H1 (cell line): Measurements from ENCODE around the gene RAB26. TPM values are rescaled to one million over a fixed set of nuclear protein-coding genes. Genes with fewer than 3 reads are reported as not detected.
A peak's percentile ranks its signal among the peaks of the same experiment; 100 is the strongest.
"Not testable (repeated sequence)": the region's sequence is repeated elsewhere in the genome, so short reads cannot be mapped to it uniquely, and the experiment has no call there.

Source experiments
- CTCF ChIA-PET: fragments of 300-600 bp; sonication (Branson Sonifier 250); formaldehyde crosslinking; loops from one replicate; lab custom pipeline; 2021; ENCODE audit not compliant: partially characterized antibody; lab: Charles Lee
- POLR2A ChIA-PET: fragments of 300-600 bp; sonication (Branson Sonifier 250); formaldehyde crosslinking; loops from one replicate; lab custom pipeline; 2021; ENCODE audit warnings: inconsistent platforms; ENCODE audit not compliant: partially characterized antibody; lab: Charles Lee
- DNase-seq, 2 experiments: peaks; one replicate each; pipeline versions ENCODE4 v3.0.0 to v3.0.0-alpha.2; 2010 to 2022; ENCODE audit warnings: low spot score in 2 of 2, low read depth in 1 of 2, mixed read lengths in 1 of 2
- FAIRE-seq: peaks from 2 replicates; lab custom pipeline; 2011; peaks lifted over from hg19 to GRCh38; lab: Jason Lieb, UNC
- H2AFZ ChIP-seq: 2 replicates; pipeline ENCODE4 v1.8.1; 2012; ENCODE audit warnings: low read length, inconsistent platforms
- H2AK5ac ChIP-seq: 2 replicates; pipeline ENCODE4 v1.6.1; 2013; ENCODE audit warnings: low read depth, low read length
- H2BK120ac ChIP-seq: replicated peaks from 2 replicates; pipeline ENCODE3; 2013; ENCODE audit warnings: low read depth, low read length, inconsistent platforms
- H2BK12ac ChIP-seq: 2 replicates; pipeline ENCODE4 v1.6.1; 2013; ENCODE audit warnings: low read depth, low read length
- H2BK15ac ChIP-seq: 2 replicates; pipeline ENCODE4 v1.6.1; 2013; ENCODE audit warnings: low read length
- H2BK20ac ChIP-seq: 2 replicates; pipeline ENCODE4 v1.6.1; 2013; ENCODE audit warnings: low read length
- H2BK5ac ChIP-seq: 2 replicates; pipeline ENCODE4 v1.6.1; 2013; ENCODE audit warnings: low read depth, low read length
- H3K14ac ChIP-seq: 2 replicates; pipeline ENCODE4 v1.6.1; 2013; ENCODE audit warnings: inconsistent platforms; ENCODE audit not compliant: insufficient read length
- H3K18ac ChIP-seq: 2 replicates; pipeline ENCODE4 v1.6.1; 2013; ENCODE audit warnings: low read length; ENCODE audit errors: extremely low read depth
- H3K23ac ChIP-seq: 2 replicates; pipeline ENCODE4 v1.6.1; 2013; ENCODE audit warnings: inconsistent platforms; ENCODE audit not compliant: insufficient read length
- H3K23me2 ChIP-seq: 2 replicates; pipeline ENCODE4 v1.6.1; 2013; ENCODE audit warnings: low read depth, low read length
- H3K27ac ChIP-seq: 2 replicates; pipeline ENCODE4 v1.6.1; 2011; ENCODE audit warnings: low read depth, low read length, inconsistent platforms
- H3K27me3 ChIP-seq, 4 experiments: replicated peaks in 1 of 4; 1 replicate in 1 of 4; 2 replicates in 3 of 4; pipeline versions ENCODE4 v1.6.1 to v1.8.1; 2011 to 2013; ENCODE audit warnings: low read length in 3 of 4, mild to moderate bottlenecking in 3 of 4, inconsistent platforms in 2 of 4, mixed read lengths in 2 of 4, moderate library complexity in 1 of 4; ENCODE audit not compliant: control insufficient read depth in 3 of 4, insufficient read depth in 3 of 4; ENCODE audit errors: extremely low read depth in 1 of 4
- H3K36me3 ChIP-seq, 4 experiments: 2 replicates each; pipeline versions ENCODE4 v1.6.1 to v1.8.1; 2011 to 2013; ENCODE audit warnings: mild to moderate bottlenecking in 4 of 4, low read length in 3 of 4, moderate library complexity in 2 of 4, control low read depth in 1 of 4, inconsistent platforms in 1 of 4; ENCODE audit not compliant: insufficient read depth in 4 of 4, control insufficient read depth in 2 of 4
- H3K4ac ChIP-seq: replicated peaks from 2 replicates; pipeline ENCODE3; 2013; ENCODE audit warnings: low read length, low read depth, mixed read lengths, inconsistent platforms; ENCODE audit not compliant: insufficient read length
- H3K4me1 ChIP-seq, 4 experiments: replicated peaks in 1 of 4; 1 replicate in 1 of 4; 2 replicates in 3 of 4; pipeline versions ENCODE4 v1.6.1 to v1.8.1; 2011 to 2013; ENCODE audit warnings: low read length in 3 of 4, inconsistent platforms in 2 of 4, mixed read lengths in 1 of 4; ENCODE audit not compliant: insufficient read depth in 4 of 4, control insufficient read depth in 3 of 4
- H3K4me2 ChIP-seq, 2 experiments: 2 replicates each; pipeline versions ENCODE4 v1.6.1 to v1.8.1; 2011 to 2013; ENCODE audit warnings: low read depth in 2 of 2, low read length in 2 of 2, control low read depth in 1 of 2, inconsistent platforms in 1 of 2, mild to moderate bottlenecking in 1 of 2; ENCODE audit not compliant: insufficient read depth in 1 of 2
- H3K4me3 ChIP-seq, 4 experiments: fragments of 200-600, 300-600 bp in 1 of 4; sonication (generic), shearing (Covaris generic), sonication (Bioruptor Twin) in 1 of 4; 2 replicates each; pipeline versions ENCODE4 v1.5.1 to v1.8.1; 2011 to 2016; ENCODE audit warnings: low read length in 4 of 4, low read depth in 3 of 4, control low read depth in 2 of 4, inconsistent platforms in 2 of 4, mild to moderate bottlenecking in 2 of 4, mixed read lengths in 1 of 4, moderate library complexity in 1 of 4; ENCODE audit not compliant: insufficient read depth in 2 of 4; ENCODE audit errors: extremely low read depth in 1 of 4
- H3K56ac ChIP-seq: replicated peaks from 2 replicates; pipeline ENCODE3; 2013; ENCODE audit warnings: low read depth, mild to moderate bottlenecking, mixed read lengths, low read length, inconsistent platforms; ENCODE audit not compliant: insufficient read length
- H3K79me1 ChIP-seq: 2 replicates; pipeline ENCODE4 v1.6.1; 2013; ENCODE audit warnings: low read depth, low read length, control low read depth
- H3K79me2 ChIP-seq, 2 experiments: 2 replicates each; pipeline versions ENCODE4 v1.6.1 to v1.8.1; 2012 to 2013; ENCODE audit warnings: low read length in 2 of 2, mild to moderate bottlenecking in 2 of 2, inconsistent platforms in 1 of 2; ENCODE audit not compliant: insufficient read depth in 2 of 2, control insufficient read depth in 1 of 2
- H3K9ac ChIP-seq, 4 experiments: replicated peaks in 1 of 4; 1 replicate in 1 of 4; 2 replicates in 3 of 4; pipeline versions ENCODE4 v1.6.1 to v1.8.1; 2011 to 2013; ENCODE audit warnings: low read depth in 3 of 4, low read length in 3 of 4, control low read depth in 2 of 4, mild to moderate bottlenecking in 2 of 4, moderate library complexity in 2 of 4, inconsistent platforms in 1 of 4; ENCODE audit errors: extremely low read depth in 1 of 4
- H3K9me3 ChIP-seq, 2 experiments: 2 replicates each; pipeline versions ENCODE4 v1.6.1 to v1.8.1; 2012 to 2013; ENCODE audit warnings: mild to moderate bottlenecking in 2 of 2, moderate library complexity in 2 of 2, control low read depth in 1 of 2, inconsistent platforms in 1 of 2, low read depth in 1 of 2, low read length in 1 of 2, mixed read lengths in 1 of 2; ENCODE audit not compliant: insufficient read depth in 2 of 2
- H4K20me1 ChIP-seq, 2 experiments: replicated peaks in 1 of 2; 2 replicates each; pipeline versions ENCODE3 to v1.8.1; 2011 to 2013; ENCODE audit warnings: inconsistent platforms in 2 of 2, low read length in 2 of 2, mild to moderate bottlenecking in 1 of 2; ENCODE audit not compliant: insufficient read depth in 2 of 2, control insufficient read depth in 1 of 2
- H4K5ac ChIP-seq: 2 replicates; pipeline ENCODE4 v1.6.1; 2013; ENCODE audit warnings: low read length, low read depth, mixed read lengths, inconsistent platforms; ENCODE audit not compliant: insufficient read length
- H4K8ac ChIP-seq: 2 replicates; pipeline ENCODE4 v1.8.0; 2013; ENCODE audit warnings: mild to moderate bottlenecking, moderate library complexity, low read length, inconsistent platforms; ENCODE audit not compliant: insufficient read depth; ENCODE audit errors: extremely low read depth
- H4K91ac ChIP-seq: replicated peaks from 2 replicates; pipeline ENCODE3; 2013; ENCODE audit warnings: low read length, mixed read lengths, inconsistent platforms; ENCODE audit not compliant: insufficient read length
- WGBS, 2 experiments: shearing (Covaris generic) in 1 of 2; methylation state at CpG; one replicate each; pipeline versions ENCODE4 v1.1.6 to v1.1.7; 2013 to 2015; ENCODE audit warnings: low lambda C conversion rate in 2 of 2, mixed read lengths in 2 of 2, inconsistent platforms in 1 of 2, low coverage in 1 of 2, missing lambda C conversion rate in 1 of 2; ENCODE audit not compliant: insufficient replicate concordance in 2 of 2, insufficient coverage in 1 of 2, insufficient read length in 1 of 2; ENCODE audit errors: extremely low coverage in 1 of 2, missing lambda C conversion rate in 1 of 2; 5-methylcytosine and 5-hydroxymethylcytosine counted together
- microRNA counts: library from miRNA; unstranded; fragments of <30 nt; microRNA quantifications from one replicate; lab custom pipeline; 2015
- microRNA-seq, 2 experiments: library from miRNA; unstranded; fragments of <30 nt; microRNA quantifications; one replicate each; pipeline versions ENCODE4 to v1.2.0, GENCODE V29; 2016 to 2020; ENCODE audit warnings: borderline microRNAs expressed in 2 of 2, borderline number of aligned reads in 2 of 2, borderline replicate concordance in 1 of 2
- polyA plus RNA-seq, 7 experiments: library from polyadenylated mRNA; depleted of rRNA in 3 of 7; stranded (reverse) in 5 of 7; unstranded in 2 of 7; fragments of >200 nt in 5 of 7; fragments of 200-250 nt in 2 of 7; gene quantifications; 1 replicate in 5 of 7; 2 replicates in 1 of 7; 4 replicates in 1 of 7; pipeline versions ENCODE4 v1.2.1 to v1.2.3, GENCODE V29; 2011 to 2013; ENCODE audit warnings: missing spikeins in 2 of 7, mixed read lengths in 2 of 7
- small RNA-seq: library from polyadenylated mRNA; stranded (forward); fragments of <200 nt; extraction: miRNeasy Mini kit (QIAGEN cat#:217004); gene quantifications from one replicate; pipeline ENCODE3, GENCODE V24; 2013; ENCODE audit not compliant: insufficient read depth
- total RNA-seq: library from RNA; stranded (reverse); fragmentation: NEBNext Ultra II Directional; extraction: Animal tissue kit (Norgen Biotek cat#: 25700); gene quantifications from 2 replicates; pipeline ENCODE4 v1.2.1, GENCODE V29; 2021

The RAB26 gene
- total and polyA plus RNA-seq, 2 of the 8 experiments (the other 6 are each of a cell fraction or from before 2014, with no cell fraction given) = 4.3 to 5.4 TPM

DNA sequence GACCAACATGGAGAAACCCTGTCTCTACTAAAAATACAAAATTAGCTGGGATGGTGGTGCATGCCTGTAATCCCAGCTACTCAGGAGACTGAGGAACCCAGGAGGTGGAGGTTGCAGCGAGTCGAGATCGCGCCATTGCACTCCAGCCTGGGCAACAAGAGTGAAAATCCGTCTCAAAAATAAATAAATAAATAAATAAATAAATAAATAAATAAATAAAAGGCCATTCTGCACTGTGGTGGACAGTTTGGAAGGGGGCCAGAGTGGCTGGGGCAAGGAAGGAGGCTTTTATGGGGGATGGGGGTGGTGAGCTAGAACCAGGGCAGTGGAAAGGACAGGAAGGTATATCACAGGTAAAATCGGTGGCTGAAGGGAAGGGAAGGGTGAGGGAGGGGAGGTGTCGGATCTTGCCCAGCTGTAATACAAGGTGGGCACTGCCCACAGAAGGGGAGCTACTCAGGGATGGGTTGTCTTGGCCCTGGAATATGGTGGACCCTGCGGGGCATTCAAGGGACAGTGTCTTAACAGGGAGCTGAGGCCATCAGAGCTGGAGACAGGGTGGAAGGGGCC lies 54.8 kb downstream of the RAB26 start:
- H3K9me3 ChIP-seq, H3K9ac ChIP-seq, H2BK120ac ChIP-seq, H3K27ac ChIP-seq, H2BK20ac ChIP-seq, H4K20me1 ChIP-seq, H2BK5ac ChIP-seq, H4K5ac ChIP-seq, H3K4ac ChIP-seq, H2AFZ ChIP-seq, H3K56ac ChIP-seq, FAIRE-seq, H3K4me3 ChIP-seq, H3K4me2 ChIP-seq, H3K79me2 ChIP-seq, H3K79me1 ChIP-seq, H3K23ac ChIP-seq, H2BK12ac ChIP-seq, H2BK15ac ChIP-seq, H4K8ac ChIP-seq, H3K18ac ChIP-seq, DNase-seq, H3K14ac ChIP-seq, H4K91ac ChIP-seq: not testable (repeated sequence)
- Histone ChIP-seq H3K23me2 (peaks cover 11% of the 10 kb centered on the region; the same call in 1 of the 2 replicates), H3K27me3 (peaks cover 0 to 14% (median 6%) of the 10 kb centered on the region in 4 experiments; a peak in 5 of 7 replicates), H3K36me3 (peaks cover 0 to 14% (median 6%) of the 10 kb centered on the region in 4 experiments; a peak in 5 of 8 replicates), H2AK5ac (0 out of 2 replicates have a peak overlapping the region, but pooled peaks have one; percentile 53), H3K4me1 (peaks cover 0 to 10% (median 7%) of the 10 kb centered on the region in 4 experiments; a peak in 6 of 7 replicates)
- CTCF ChIA-PET = interaction anchor here (0.7 to 2.7 kb wide), 6 partner anchors 8 to 156 kb away, joined by 3 to 23 read pairs (median 3); no protein-coding TSS in a partner anchor
- POLR2A ChIA-PET = interaction anchor here (0.6 to 15.1 kb wide), 6 partner anchors 9 to 678 kb away, joined by 3 to 156 read pairs (median 4); partner anchors contain the start of genes PGP and TRAF7
- 94% methylated on average over 8 of the region's 8 CpGs; no CpG with 5 or more reads in 1 of the 2 experiments for WGBS, 2 experiments

MicroRNAs encoded within 50 kb of the gene (microRNA counts, 767-probe panel; counts per million panel counts)
- microRNA hsa-miR-3180 (lab: Ali Mortazavi, UCI) = 879 counts per million, percentile 95 among the panel's probes with 10 or more counts
- microRNA hsa-miR-4516 (lab: Ali Mortazavi, UCI) = 5,410 counts per million, percentile 95 among the panel's probes with 10 or more counts

Small RNA genes lying within 50 kb of the gene (microRNA-seq; reads per million reads assigned to microRNA genes)
- gene MIR3180-5 (0 reads per million in 2 experiments), gene MIR4516 (0 reads per million in 2 experiments), gene MIR6511B1 (0 reads per million in 2 experiments)

Small RNA genes lying within 50 kb of the gene (small RNA-seq; reads per million reads assigned to genes)
- gene MIR3180-5 = not detected
- not detected for gene MIR4516
- gene RF00019 = not detected
- not detected for gene SNORD60

Other genes starting within 250 kb of the RAB26 start
- gene HS3ST6, start 230.2 kb upstream of the RAB26 start, total RNA-seq = 0.39 TPM in 1 of 2 replicates, not detected in the other
- 0.36 and 0.63 TPM in 2 replicates for gene HS3ST6, start 230.2 kb upstream of the RAB26 start, polyA plus RNA-seq (2011; rRNA removed)
- 28.2 and 34.1 TPM in 2 replicates for gene MSRB1, start 205.4 kb upstream of the RAB26 start, total RNA-seq
- gene MSRB1, start 205.4 kb upstream of the RAB26 start, polyA plus RNA-seq (2011; rRNA removed) = 51.4 and 53.8 TPM in 2 replicates
- gene RPL3L, start 193.9 kb upstream of the RAB26 start, total RNA-seq = 0.19 and 0.39 TPM in 2 replicates
- 0.08 and 0.24 TPM in 2 replicates for gene RPL3L, start 193.9 kb upstream of the RAB26 start, polyA plus RNA-seq (2011; rRNA removed)
- gene NDUFB10, start 189.1 kb upstream of the RAB26 start, total RNA-seq = 183 and 197 TPM in 2 replicates
- gene NDUFB10, start 189.1 kb upstream of the RAB26 start, polyA plus RNA-seq (2011; rRNA removed) = 194 and 243 TPM in 2 replicates
- 3,974 and 4,042 TPM in 2 replicates for gene RPS2, start 183.8 kb upstream of the RAB26 start, total RNA-seq
- 16,783 and 22,970 TPM in 2 replicates for gene RPS2, start 183.8 kb upstream of the RAB26 start, polyA plus RNA-seq (2011; rRNA removed)
- not detected in 2 replicates for gene RNF151, start 181.8 kb upstream of the RAB26 start, total RNA-seq
- gene RNF151, start 181.8 kb upstream of the RAB26 start, polyA plus RNA-seq (2011; rRNA removed) = 0.17 TPM in 1 of 2 replicates, not detected in the other
- 65.8 and 66.8 TPM in 2 replicates for gene TBL3, start 176.6 kb upstream of the RAB26 start, total RNA-seq
- gene TBL3, start 176.6 kb upstream of the RAB26 start, polyA plus RNA-seq (2011; rRNA removed) = 137 and 159 TPM in 2 replicates
- 2.5 and 3.3 TPM in 2 replicates for gene NOXO1, start 167.2 kb upstream of the RAB26 start, total RNA-seq
- 1.3 and 2.6 TPM in 2 replicates for gene NOXO1, start 167.2 kb upstream of the RAB26 start, polyA plus RNA-seq (2011; rRNA removed)
- gene GFER, start 164.4 kb upstream of the RAB26 start, total RNA-seq = 37.9 and 45.4 TPM in 2 replicates
- 17.7 and 29.1 TPM in 2 replicates for gene GFER, start 164.4 kb upstream of the RAB26 start, polyA plus RNA-seq (2011; rRNA removed)
- 36.2 and 38.8 TPM in 2 replicates for gene SYNGR3, start 158.7 kb upstream of the RAB26 start, total RNA-seq
- gene SYNGR3, start 158.7 kb upstream of the RAB26 start, polyA plus RNA-seq (2011; rRNA removed) = 49.9 and 72.3 TPM in 2 replicates
- 47.6 and 51.7 TPM in 2 replicates for gene ZNF598, start 138.8 kb upstream of the RAB26 start, total RNA-seq
- gene ZNF598, start 138.8 kb upstream of the RAB26 start, polyA plus RNA-seq (2011; rRNA removed) = 29.3 and 43.0 TPM in 2 replicates
- 8.1 and 10.3 TPM in 2 replicates for gene NPW, start 128.8 kb upstream of the RAB26 start, total RNA-seq
- 4.0 and 7.8 TPM in 2 replicates for gene NPW, start 128.8 kb upstream of the RAB26 start, polyA plus RNA-seq (2011; rRNA removed)
- 19.3 and 19.6 TPM in 2 replicates for gene NHERF2, start 121.7 kb upstream of the RAB26 start, total RNA-seq
- 13.9 and 22.4 TPM in 2 replicates for gene NHERF2, start 121.7 kb upstream of the RAB26 start, polyA plus RNA-seq (2011; rRNA removed)
- gene NTHL1, start 100.8 kb upstream of the RAB26 start, total RNA-seq = 70.9 and 84.5 TPM in 2 replicates
- gene NTHL1, start 100.8 kb upstream of the RAB26 start, polyA plus RNA-seq (2011; rRNA removed) = 150 and 209 TPM in 2 replicates
- gene TSC2, start 100.6 kb upstream of the RAB26 start, total RNA-seq = 91.1 and 96.6 TPM in 2 replicates
- 65.9 and 90.2 TPM in 2 replicates for gene TSC2, start 100.6 kb upstream of the RAB26 start, polyA plus RNA-seq (2011; rRNA removed)
- 52.7 and 63.5 TPM in 2 replicates for gene PKD1, start 12.7 kb upstream of the RAB26 start, total RNA-seq
- gene PKD1, start 12.7 kb upstream of the RAB26 start, polyA plus RNA-seq (2011; rRNA removed) = 40.6 and 59.4 TPM in 2 replicates
- gene TRAF7, start 7.2 kb downstream of the RAB26 start, total RNA-seq = 148 and 155 TPM in 2 replicates
- 96.8 and 140 TPM in 2 replicates for gene TRAF7, start 7.2 kb downstream of the RAB26 start, polyA plus RNA-seq (2011; rRNA removed)
- gene CASKIN1, start 48.0 kb downstream of the RAB26 start, total RNA-seq = 6.4 and 6.5 TPM in 2 replicates
- 1.2 and 2.7 TPM in 2 replicates for gene CASKIN1, start 48.0 kb downstream of the RAB26 start, polyA plus RNA-seq (2011; rRNA removed)
- gene MLST8, start 56.8 kb downstream of the RAB26 start, total RNA-seq = 67.6 and 69.6 TPM in 2 replicates
- 321 and 440 TPM in 2 replicates for gene MLST8, start 56.8 kb downstream of the RAB26 start, polyA plus RNA-seq (2011; rRNA removed)
- 6.1 and 8.5 TPM in 2 replicates for gene BRICD5, start 62.2 kb downstream of the RAB26 start, total RNA-seq
- 8.6 and 14.2 TPM in 2 replicates for gene BRICD5, start 62.2 kb downstream of the RAB26 start, polyA plus RNA-seq (2011; rRNA removed)
- 30.9 and 32.6 TPM in 2 replicates for gene PGP, start 66.2 kb downstream of the RAB26 start, total RNA-seq
- gene PGP, start 66.2 kb downstream of the RAB26 start, polyA plus RNA-seq (2011; rRNA removed) = 55.9 and 63.9 TPM in 2 replicates
- gene E4F1, start 75.0 kb downstream of the RAB26 start, total RNA-seq = 21.9 and 22.2 TPM in 2 replicates
- gene E4F1, start 75.0 kb downstream of the RAB26 start, polyA plus RNA-seq (2011; rRNA removed) = 27.0 and 34.2 TPM in 2 replicates
- 0.19 and 0.35 TPM in 2 replicates for gene DNASE1L2, start 87.8 kb downstream of the RAB26 start, total RNA-seq
- 0.75 and 0.97 TPM in 2 replicates for gene DNASE1L2, start 87.8 kb downstream of the RAB26 start, polyA plus RNA-seq (2011; rRNA removed)
- 79.5 and 80.0 TPM in 2 replicates for gene ECI1, start 103.0 kb downstream of the RAB26 start, total RNA-seq
- gene ECI1, start 103.0 kb downstream of the RAB26 start, polyA plus RNA-seq (2011; rRNA removed) = 151 and 154 TPM in 2 replicates
- 330 and 357 TPM in 2 replicates for gene RNPS1, start 119.5 kb downstream of the RAB26 start, total RNA-seq
- 350 and 516 TPM in 2 replicates for gene RNPS1, start 119.5 kb downstream of the RAB26 start, polyA plus RNA-seq (2011; rRNA removed)
- gene ABCA3, start 192.1 kb downstream of the RAB26 start, total RNA-seq = 7.9 TPM in 2 replicates
- 5.7 and 8.8 TPM in 2 replicates for gene ABCA3, start 192.1 kb downstream of the RAB26 start, polyA plus RNA-seq (2011; rRNA removed)